NCI-H2107 treated with DMSO at 0.1 percent for 48 hours (cell line): ENCODE results near the gene RHBG.

Experiments used
- DNase-seq: peaks from one replicate; lab custom pipeline; 2025; ENCODE audit not compliant: unreplicated experiment; lab: John Stamatoyannopoulos, UW

RHBG gene

GRCh38 chr1:156385534-156386031, 16.6 kb downstream of the RHBG start:
- peak; percentile 72 for DNase-seq

- no peak for DNase-seq
These were observed 17.3 kb downstream of the RHBG start for GRCh38 chr1:156386134-156386901.

GRCh38 chr1:156386949-156387869, 18.2 kb downstream of the RHBG start:
- no peak for DNase-seq

GRCh38 chr1:156387870-156388173, 18.8 kb downstream of the RHBG start:
- DNase-seq: no peak

- DNase-seq: no peak
These were observed 19.4 kb downstream of the RHBG start for GRCh38 chr1:156388174-156389137.

GRCh38 chr1:156389311-156389710, 20.3 kb downstream of the RHBG start:
- DNase-seq: no peak

- DNase-seq: no peak
These were observed 21.7 kb downstream of the RHBG start for GRCh38 chr1:156390469-156391365.

- DNase-seq: no peak
These were observed 22.3 kb downstream of the RHBG start for GRCh38 chr1:156391366-156391677.

- no peak for DNase-seq
These were observed 22.7 kb downstream of the RHBG start for GRCh38 chr1:156391701-156392100.

GRCh38 chr1:156392452-156392853, 23.4 kb downstream of the RHBG start:
- no peak for DNase-seq

- DNase-seq: no peak
These were observed 24.1 kb downstream of the RHBG start for GRCh38 chr1:156393095-156393494.

GRCh38 chr1:156394082-156394481, 25.1 kb downstream of the RHBG start:
- DNase-seq: no peak

GRCh38 chr1:156394835-156395461, 25.9 kb downstream of the RHBG start:
- DNase-seq: peak; percentile 33

- DNase-seq: no peak
These were observed 30.5 kb downstream of the RHBG start for GRCh38 chr1:156399355-156400125.

- DNase-seq: no peak
These were observed 31.4 kb downstream of the RHBG start for GRCh38 chr1:156400191-156400935.

GRCh38 chr1:156401041-156401574, 32.1 kb downstream of the RHBG start:
- DNase-seq: no peak

- no peak for DNase-seq
These were observed 32.7 kb downstream of the RHBG start for GRCh38 chr1:156401681-156402081.
